Epithelial cell of prostate (primary cell): Measurements from ENCODE around the gene VAV2.

ENCODE experiments used
- DNase-seq: peaks from one replicate; pipeline ENCODE4 v3.0.0-alpha.2; 2011; ENCODE audit warnings: low read depth, low spot score
- H3K27ac ChIP-seq: fragments of 450-650 bp; 2 replicates; pipeline ENCODE4 v1.5.1; 2017; ENCODE audit warnings: mild to moderate bottlenecking

Gene VAV2

GRCh38 chr9:133991964-133992779 is at the start of gene VAV2:
Gene VAV2 (minus strand): TSS chr9:133992324. CDS start chr9:133992278, 46 bp downstream.
- no peak for DNase-seq
- peak within 1 kb of the TSS; percentile 87 for H3K27ac ChIP-seq

- no peak overlapping the region for H3K27ac ChIP-seq
Observed at GRCh38 chr9:134041649-134041962, 49.5 kb upstream of the VAV2 start.

GRCh38 chr9:134040781-134041648 is 48.9 kb upstream of the VAV2 start:
- no peak overlapping the region for H3K27ac ChIP-seq
- no peak for DNase-seq

More at GRCh38 chr9:134041649-134041962, 49.5 kb upstream of the VAV2 start:
- no peak for DNase-seq

- no peak overlapping the region for H3K27ac ChIP-seq
- no peak for DNase-seq
Observed at GRCh38 chr9:134040176-134040565, 48.0 kb upstream of the VAV2 start.

- H3K27ac ChIP-seq: no peak overlapping the region
- DNase-seq: no peak
Observed at GRCh38 chr9:134039386-134040175, 47.5 kb upstream of the VAV2 start.

GRCh38 chr9:134037641-134038040 is 45.5 kb upstream of the VAV2 start:
- H3K27ac ChIP-seq: no peak overlapping the region
- no peak for DNase-seq

- H3K27ac ChIP-seq: no peak overlapping the region
- DNase-seq: no peak
Observed at GRCh38 chr9:134036130-134036529, 44.0 kb upstream of the VAV2 start.

- DNase-seq: no peak
- H3K27ac ChIP-seq: no peak overlapping the region
Observed at GRCh38 chr9:134035041-134036039, 43.2 kb upstream of the VAV2 start.

GRCh38 chr9:134034215-134035040 is 42.3 kb upstream of the VAV2 start:
- H3K27ac ChIP-seq: no peak overlapping the region
- no peak for DNase-seq

GRCh38 chr9:134033516-134034214 is 41.5 kb upstream of the VAV2 start:
- DNase-seq: no peak
- no peak overlapping the region for H3K27ac ChIP-seq

GRCh38 chr9:134032456-134033222 is 40.5 kb upstream of the VAV2 start:
- DNase-seq: no peak
- no peak overlapping the region for H3K27ac ChIP-seq

- H3K27ac ChIP-seq: no peak overlapping the region
- no peak for DNase-seq
Observed at GRCh38 chr9:134031783-134032182, 39.7 kb upstream of the VAV2 start.

GRCh38 chr9:134030821-134031470 is 38.8 kb upstream of the VAV2 start:
- DNase-seq: no peak
- H3K27ac ChIP-seq: no peak overlapping the region

GRCh38 chr9:134029248-134030226 is 37.4 kb upstream of the VAV2 start:
- no peak for DNase-seq
- H3K27ac ChIP-seq: no peak overlapping the region

GRCh38 chr9:134028575-134029247 is 36.6 kb upstream of the VAV2 start:
- no peak overlapping the region for H3K27ac ChIP-seq
- DNase-seq: no peak
